Gastroesophageal sphincter (tissue), 4 donors: ENCODE data around the gene SPRR5. TPM values are rescaled to one million over a fixed set of nuclear protein-coding genes. Genes with fewer than 3 reads are reported as not detected.

Experiments
- ATAC-seq: fragments of 150-250 bp; one replicate; pipeline ENCODE4 v1.9.1; 2016; ENCODE audit warnings: mild to moderate bottlenecking, moderate library complexity
- H3K27ac ChIP-seq, 4 donors: fragments of 200-600 bp; sonication (generic) in 3 of 4; 1 replicate in 3 of 4; 2 replicates in 1 of 4; pipeline ENCODE4 v1.5.1; 2016 to 2019
- H3K27me3 ChIP-seq: fragments of 200-600 bp; sonication (generic); one replicate; pipeline ENCODE4 v1.5.1; 2019
- H3K36me3 ChIP-seq, 2 donors: fragments of 200-600 bp; sonication (generic); one replicate each; pipeline ENCODE4 v1.5.1; 2019; ENCODE audit warnings: control low read depth in 1 of 2
- H3K4me1 ChIP-seq, 3 donors: fragments of 200-600 bp; sonication (generic); 1 replicate in 2 of 3; 2 replicates in 1 of 3; pipeline ENCODE4 v1.5.1; 2016 to 2019; ENCODE audit warnings: control low read depth in 2 of 3
- H3K4me3 ChIP-seq, 2 donors: fragments of 200-600 bp; sonication (generic); one replicate each; pipeline ENCODE4 v1.5.1; 2019; ENCODE audit warnings: mild to moderate bottlenecking in 1 of 2, moderate library complexity in 1 of 2
- H3K9me3 ChIP-seq, 3 donors: fragments of 200-600 bp; sonication (generic); one replicate each; pipeline ENCODE4 v1.5.1; 2017 to 2019; ENCODE audit warnings: control low read depth in 2 of 3
- CTCF ChIP-seq, 4 experiments: fragments of 200-600 bp in 2 of 4; fragments of 450-650 bp in 2 of 4; sonication (generic) in 1 of 4; IDR thresholded peaks; one replicate each; pipeline ENCODE4 v1.5.1; 2017 to 2019; ENCODE audit warnings: antibody characterized with exemption in 4 of 4, mild to moderate bottlenecking in 2 of 4, moderate library complexity in 2 of 4
- EP300 ChIP-seq: sonication (generic); formaldehyde crosslinking; IDR thresholded peaks from one replicate; pipeline ENCODE4 v1.6.1; 2017; ENCODE audit warnings: antibody characterized with exemption, mild to moderate bottlenecking
- POLR2A ChIP-seq, 2 donors: fragments of 450-650 bp; IDR thresholded peaks; one replicate each; pipeline ENCODE4 v1.6.1; 2017; ENCODE audit warnings: antibody characterized with exemption in 2 of 2, mild to moderate bottlenecking in 2 of 2, moderate library complexity in 1 of 2
- POLR2AphosphoS5 ChIP-seq: sonication (generic); formaldehyde crosslinking; IDR thresholded peaks from one replicate; pipeline ENCODE4 v1.6.1; 2017; ENCODE audit warnings: antibody characterized with exemption
- WGBS, 2 donors: methylation state at CpG; one replicate each; pipeline ENCODE4 v1.1.5; 2018; ENCODE audit warnings: low coverage in 1 of 2; 5-methylcytosine and 5-hydroxymethylcytosine counted together
- total RNA-seq, 4 donors: library from RNA; depleted of rRNA; stranded (reverse); fragments of >200 nt; gene quantifications; one replicate each; pipeline ENCODE4 v1.1.0, GENCODE V29; 2016

Gene SPRR5
- total RNA-seq, 4 donors from 2014 or later: not detected

- TF ChIP-seq POLR2A (IDR thresholded peaks at IDR 0.05) (no peak), CTCF (IDR thresholded peaks at IDR 0.05) (no peak), POLR2AphosphoS5 (no peak), EP300 (no peak)
- Histone ChIP-seq H3K36me3 (no peaks in the 10 kb centered on the region), H3K4me3 (no peak overlapping the region), H3K27ac (no peak overlapping the region), H3K4me1 (no peaks in the 10 kb centered on the region), H3K9me3 (no peaks in the 10 kb centered on the region), H3K27me3 (no peaks in the 10 kb centered on the region)
- ATAC-seq: no peak
- WGBS, 2 donors: 76 to 80% methylated on average over 1 to 3 of the region's 3 CpGs
Measured at GRCh38 chr1:152928671-152929070, 18.3 kb upstream of the SPRR5 start.

GRCh38 chr1:152932170-152932811 lies 14.7 kb upstream of the SPRR5 start:
- Histone ChIP-seq H3K36me3 (no peaks in the 10 kb centered on the region), H3K27me3 (no peaks in the 10 kb centered on the region), H3K4me3 (no peak overlapping the region), H3K9me3 (no peaks in the 10 kb centered on the region), H3K27ac (no peak overlapping the region), H3K4me1 (no peaks in the 10 kb centered on the region)
- ATAC-seq: no peak
- TF ChIP-seq CTCF (IDR thresholded peaks at IDR 0.05) (no peak), POLR2A (IDR thresholded peaks at IDR 0.05) (no peak), POLR2AphosphoS5 (no peak)
- 70 to 76% methylated on average over 4 of the region's 4 CpGs for WGBS, 2 donors

- Histone ChIP-seq H3K36me3 (no peaks in the 10 kb centered on the region), H3K27me3 (no peaks in the 10 kb centered on the region), H3K4me1 (no peaks in the 10 kb centered on the region), H3K27ac (no peak overlapping the region), H3K4me3 (no peak overlapping the region), H3K9me3 (no peaks in the 10 kb centered on the region)
- 72 to 78% methylated on average over 1 to 2 of the region's 2 CpGs for WGBS, 2 donors
- TF ChIP-seq EP300 (no peak), POLR2A (IDR thresholded peaks at IDR 0.05) (no peak), POLR2AphosphoS5 (no peak), CTCF (IDR thresholded peaks at IDR 0.05) (no peak)
- ATAC-seq: no peak
Measured at GRCh38 chr1:152933196-152933595, 13.8 kb upstream of the SPRR5 start.

GRCh38 chr1:152940614-152941013 lies 6.4 kb upstream of the SPRR5 start:
- WGBS, 2 donors: 92% methylated on average over 1 of the region's 1 CpG; no CpG with 5 or more reads in 1 of the 2 donors
- TF ChIP-seq POLR2AphosphoS5 (no peak), EP300 (no peak), POLR2A (IDR thresholded peaks at IDR 0.05) (no peak), CTCF (IDR thresholded peaks at IDR 0.05) (no peak)
- no peak for ATAC-seq
- Histone ChIP-seq H3K27ac (no peak overlapping the region), H3K36me3 (no peaks in the 10 kb centered on the region), H3K4me3 (no peak overlapping the region), H3K27me3 (no peaks in the 10 kb centered on the region), H3K9me3 (no peaks in the 10 kb centered on the region), H3K4me1 (no peaks in the 10 kb centered on the region)

GRCh38 chr1:152941037-152941711 lies 5.8 kb upstream of the SPRR5 start:
- H3K27me3 ChIP-seq: no peaks in the 10 kb centered on the region
- WGBS, 2 donors: 76 to 77% methylated on average over 5 to 8 of the region's 8 CpGs
- no peak for TF ChIP-seq CTCF (IDR thresholded peaks at IDR 0.05)
- no peak for TF ChIP-seq POLR2AphosphoS5
- no peak for ATAC-seq
- no peaks in the 10 kb centered on the region for H3K4me1 ChIP-seq
- no peaks in the 10 kb centered on the region for H3K36me3 ChIP-seq
- H3K9me3 ChIP-seq: no peaks in the 10 kb centered on the region
- no peak overlapping the region for H3K4me3 ChIP-seq
- H3K27ac ChIP-seq: no peak overlapping the region
